ENCODE measurements around the gene S100P. TPM values are rescaled to one million over a fixed set of nuclear protein-coding genes. Genes with fewer than 3 reads are reported as not detected.
A peak's percentile ranks its signal among the peaks of the same experiment; 100 is the strongest.
"Not testable (repeated sequence)": the region's sequence is repeated elsewhere in the genome, so short reads cannot be mapped to it uniquely, and the experiment has no call there.

The S100P gene
- total and polyA plus RNA-seq, 9 donors = 0.37 to 2.1 (median 0.86) TPM; not detected in 3

DNA sequence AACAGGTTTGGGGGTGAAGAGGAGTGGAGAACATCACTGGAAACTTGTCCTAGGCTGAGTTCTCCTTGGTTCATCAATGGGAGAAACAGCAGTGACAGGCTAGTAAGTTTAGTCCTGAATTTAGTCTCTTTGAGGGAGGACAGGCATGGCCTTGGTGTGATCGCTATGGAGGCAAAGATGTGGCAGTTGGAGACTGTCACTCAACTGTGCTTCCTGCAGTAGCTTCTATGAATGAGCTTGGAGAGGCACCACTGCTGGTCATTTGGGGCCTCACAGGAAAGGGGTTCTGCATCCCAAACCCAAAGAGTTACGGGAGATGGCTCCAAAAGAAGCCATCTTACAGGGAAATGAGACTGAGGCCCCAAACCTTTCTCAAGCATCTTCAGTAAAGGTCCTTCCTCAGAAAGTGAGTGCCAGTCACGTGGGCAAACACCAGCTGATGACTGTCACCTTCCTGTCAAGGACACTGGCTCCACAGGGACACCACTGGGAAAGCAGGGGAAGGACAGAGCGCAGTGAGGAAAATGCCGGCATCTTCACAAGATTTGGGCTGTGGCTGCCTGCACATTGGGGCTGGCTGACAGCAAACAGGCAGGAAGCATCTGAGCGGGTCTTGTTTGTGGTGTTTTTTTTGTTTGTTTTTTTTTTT, 46.0 kb upstream of the S100P start:
- intact Hi-C loops (cut with DNase I) = loop anchor here in 1 of 4 donors (10.0 kb wide), 1 partner anchor 67 kb away; the partner anchor contains the start of gene BLOC1S4
- Histone ChIP-seq H3K4me1 (ENCODE audit: insufficient read depth) (peaks cover 9% of the 10 kb centered on the region), H3K4me3 (no peak overlapping the region), H3K9me3 (no peaks in the 10 kb centered on the region), H3K27ac (no peak overlapping the region), H3K27me3 (no peaks in the 10 kb centered on the region), H3K36me3 (no peaks in the 10 kb centered on the region)
- no peak for DNase-seq
- no peak for TF ChIP-seq EP300 (IDR thresholded peaks at IDR 0.05)
- TF ChIP-seq POLR2A (IDR thresholded peaks at IDR 0.05) = no peak
- TF ChIP-seq, protein P1, sequence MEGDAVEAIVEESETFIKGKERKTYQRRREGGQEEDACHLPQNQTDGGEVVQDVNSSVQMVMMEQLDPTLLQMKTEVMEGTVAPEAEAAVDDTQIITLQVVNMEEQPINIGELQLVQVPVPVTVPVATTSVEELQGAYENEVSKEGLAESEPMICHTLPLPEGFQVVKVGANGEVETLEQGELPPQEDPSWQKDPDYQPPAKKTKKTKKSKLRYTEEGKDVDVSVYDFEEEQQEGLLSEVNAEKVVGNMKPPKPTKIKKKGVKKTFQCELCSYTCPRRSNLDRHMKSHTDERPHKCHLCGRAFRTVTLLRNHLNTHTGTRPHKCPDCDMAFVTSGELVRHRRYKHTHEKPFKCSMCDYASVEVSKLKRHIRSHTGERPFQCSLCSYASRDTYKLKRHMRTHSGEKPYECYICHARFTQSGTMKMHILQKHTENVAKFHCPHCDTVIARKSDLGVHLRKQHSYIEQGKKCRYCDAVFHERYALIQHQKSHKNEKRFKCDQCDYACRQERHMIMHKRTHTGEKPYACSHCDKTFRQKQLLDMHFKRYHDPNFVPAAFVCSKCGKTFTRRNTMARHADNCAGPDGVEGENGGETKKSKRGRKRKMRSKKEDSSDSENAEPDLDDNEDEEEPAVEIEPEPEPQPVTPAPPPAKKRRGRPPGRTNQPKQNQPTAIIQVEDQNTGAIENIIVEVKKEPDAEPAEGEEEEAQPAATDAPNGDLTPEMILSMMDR (IDR thresholded peaks at IDR 0.05) = no peak
- 77 to 81% (median 78%) methylated on average over 6 of the region's 6 CpGs for WGBS, 3 donors

DNA sequence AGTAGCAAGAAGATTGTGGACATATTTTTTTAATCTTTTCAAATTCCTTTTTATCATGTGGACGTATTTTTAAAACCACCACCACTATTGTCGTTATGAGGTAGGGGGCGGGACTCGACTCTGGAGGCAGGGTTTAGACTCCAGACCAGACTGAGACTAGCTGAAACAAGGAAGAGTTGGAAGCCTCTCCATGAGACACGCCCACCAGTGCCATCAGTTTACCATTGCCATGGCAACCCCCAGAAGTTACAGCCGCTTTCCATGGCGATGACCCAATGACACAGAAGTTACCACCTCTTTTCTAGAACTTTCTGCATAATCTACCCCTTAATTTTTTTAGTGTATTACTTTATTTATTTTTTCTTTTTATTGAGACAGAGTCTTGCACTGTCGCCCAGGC, 44.5 kb upstream of the S100P start:
- no peaks in the 10 kb centered on the region for H3K36me3 ChIP-seq
- H3K4me3 ChIP-seq = no peak overlapping the region
- no peaks in the 10 kb centered on the region for H3K27me3 ChIP-seq
- TF ChIP-seq EP300 (IDR thresholded peaks at IDR 0.05) (no peak), POLR2A (IDR thresholded peaks at IDR 0.05) (no peak)
- TF ChIP-seq, protein P1 (IDR thresholded peaks at IDR 0.05) = no peak
- peak in 1 of 5 donors; percentile 8 for DNase-seq
- no peaks in the 10 kb centered on the region for H3K9me3 ChIP-seq
- no peak overlapping the region for H3K27ac ChIP-seq
- intact Hi-C loops (cut with DNase I) = loop anchor here in 1 of 4 donors (10.0 kb wide), 1 partner anchor 66 kb away; the partner anchor contains the start of gene BLOC1S4
- peaks cover under 1% of the 10 kb centered on the region for H3K4me1 ChIP-seq (ENCODE audit: insufficient read depth)
- 60 to 71% (median 61%) methylated on average over 8 of the region's 8 CpGs for WGBS, 3 donors

DNA sequence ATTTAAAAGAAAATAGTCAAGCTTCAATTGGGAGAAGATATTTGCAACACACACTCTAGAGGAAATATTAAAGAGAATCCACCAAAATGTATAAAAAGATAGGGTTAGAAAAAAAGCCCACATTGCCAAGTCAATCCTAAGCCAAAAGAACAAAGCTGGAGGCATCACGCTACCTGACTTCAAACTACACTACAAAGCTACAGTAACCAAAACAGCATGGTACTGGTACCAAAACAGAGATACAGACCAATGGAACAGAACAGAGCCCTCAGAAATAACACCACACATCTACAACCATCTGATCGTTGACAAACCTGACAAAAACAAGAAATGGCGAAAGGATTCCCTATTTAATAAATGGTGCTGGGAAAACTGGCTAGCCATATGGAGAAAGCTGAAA, 39.5 kb upstream of the S100P start:
- intact Hi-C loops (cut with DNase I); H3K9me3 ChIP-seq; H3K27me3 ChIP-seq; H3K4me1 ChIP-seq (ENCODE audit: insufficient read depth); DNase-seq; H3K27ac ChIP-seq; H3K36me3 ChIP-seq; H3K4me3 ChIP-seq: not testable (repeated sequence)
- WGBS, 3 donors = 47 to 92% (median 85%) methylated on average over 3 of the region's 3 CpGs

DNA sequence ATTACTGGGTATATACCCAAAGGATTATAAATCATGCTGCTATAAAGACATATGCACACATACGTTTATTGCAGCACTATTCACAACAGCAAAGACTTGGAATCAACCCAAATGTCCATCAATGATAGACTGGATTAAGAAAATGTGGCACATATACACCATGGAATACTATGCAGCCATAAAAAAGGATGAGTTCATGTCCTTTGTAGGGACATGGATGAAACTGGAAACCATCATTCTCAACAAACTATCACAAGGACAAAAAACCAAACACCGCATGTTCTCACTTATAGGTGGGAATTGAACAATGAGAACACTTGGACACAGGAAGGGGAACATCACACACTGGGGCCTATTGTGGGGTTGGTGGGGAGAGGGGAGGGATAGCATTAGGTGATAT, 38.4 kb upstream of the S100P start:
- H3K4me1 ChIP-seq (ENCODE audit: insufficient read depth); H3K27ac ChIP-seq; H3K9me3 ChIP-seq; H3K27me3 ChIP-seq; intact Hi-C loops (cut with DNase I); H3K36me3 ChIP-seq; DNase-seq; H3K4me3 ChIP-seq: not testable (repeated sequence)
- whole genome bisulfite sequencing, 3 donors = 86 to 94% (median 86%) methylated on average over 2 of the region's 2 CpGs

DNA sequence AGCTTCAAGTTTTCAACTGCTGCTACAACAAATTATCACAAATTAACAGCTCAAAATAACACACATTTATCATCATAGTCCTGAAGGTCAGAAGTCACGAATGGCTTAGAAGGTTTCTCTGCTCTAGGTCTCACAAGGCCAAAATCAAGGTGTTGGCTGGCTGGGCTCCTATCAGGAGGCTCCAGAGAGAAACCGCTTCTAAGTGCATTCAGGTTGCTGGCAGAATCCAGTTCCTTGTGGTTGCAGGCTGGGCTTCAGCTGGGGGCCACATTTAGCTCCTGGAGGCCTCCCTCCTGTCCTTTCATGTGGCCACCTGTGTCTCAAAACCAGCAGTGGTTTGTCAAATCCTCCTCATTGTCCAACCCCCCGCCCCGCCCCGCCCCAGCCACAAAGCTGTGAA, 37.8 kb upstream of the S100P start:
- intact Hi-C loops (cut with DNase I) = no loop called here
- H3K27me3 ChIP-seq = no peaks in the 10 kb centered on the region
- WGBS, 3 donors = 92 to 94% (median 94%) methylated on average over 5 of the region's 5 CpGs
- no peak overlapping the region for H3K4me3 ChIP-seq
- H3K4me1 ChIP-seq (ENCODE audit: insufficient read depth) = no peaks in the 10 kb centered on the region
- TF ChIP-seq POLR2A (IDR thresholded peaks at IDR 0.05) (no peak), EP300 (IDR thresholded peaks at IDR 0.05) (no peak)
- TF ChIP-seq, protein P1 (IDR thresholded peaks at IDR 0.05) = no peak
- H3K9me3 ChIP-seq = no peaks in the 10 kb centered on the region
- no peak for DNase-seq
- H3K36me3 ChIP-seq = no peaks in the 10 kb centered on the region
- H3K27ac ChIP-seq = no peak overlapping the region

Measured in ovary (tissue), 9 donors.